Activated naive CD4-positive, alpha-beta T cell treated with anti-CD3 and anti-CD28 coated beads, Interleukin-2, amount 10 ng/mL, durations not matched to agents 7 days and 5 days (primary cell): Measurements from ENCODE around the gene CCDC112.

Source experiments
- CTCF ChIA-PET: fragments of 350-600 bp; sonication (Branson Sonifier 250); formaldehyde crosslinking; loops from one replicate; lab custom pipeline; 2021; ENCODE audit warnings: antibody characterized with exemption; lab: Charles Lee
- DNase-seq: peaks from one replicate; pipeline ENCODE4 v3.0.0-alpha.2; 2020
- H3K27ac Mint-ChIP-seq: one replicate; pipeline ENCODE4 v1.8.0; 2021; ENCODE audit warnings: mild to moderate bottlenecking, moderate library complexity, mixed read lengths
- H3K27me3 Mint-ChIP-seq: one replicate; pipeline ENCODE4 v1.8.0; 2021; ENCODE audit warnings: mild to moderate bottlenecking, mixed read lengths
- H3K36me3 Mint-ChIP-seq: one replicate; pipeline ENCODE4 v1.8.0; 2021; ENCODE audit warnings: mixed read lengths
- H3K4me1 Mint-ChIP-seq: one replicate; pipeline ENCODE4 v1.8.0; 2021; ENCODE audit warnings: mixed read lengths
- H3K4me3 Mint-ChIP-seq: one replicate; pipeline ENCODE4 v1.8.0; 2021; ENCODE audit warnings: mild to moderate bottlenecking, moderate library complexity, mixed read lengths
- H3K9me3 Mint-ChIP-seq: one replicate; pipeline ENCODE4 v1.8.0; 2021; ENCODE audit warnings: mixed read lengths

Gene CCDC112

GRCh38 chr5:115304496-115304895 is 8.0 kb upstream of the CCDC112 start:
- no peaks in the 10 kb centered on the region for H3K9me3 Mint-ChIP-seq
- H3K4me1 Mint-ChIP-seq, result no peaks in the 10 kb centered on the region
- H3K4me3 Mint-ChIP-seq, result no peak overlapping the region
- no peaks in the 10 kb centered on the region for H3K36me3 Mint-ChIP-seq
- H3K27me3 Mint-ChIP-seq, result peaks cover 24% of the 10 kb centered on the region
- no peak overlapping the region for H3K27ac Mint-ChIP-seq
- CTCF ChIA-PET, result interaction anchor here (1.7 to 1.8 kb wide), 2 partner anchors 270 to 273 kb away, joined by 3 to 5 read pairs; no protein-coding TSS in a partner anchor
- DNase-seq, result no peak

GRCh38 chr5:115298811-115299210 is 2.4 kb upstream of the CCDC112 start:
- no peak overlapping the region for H3K27ac Mint-ChIP-seq
- CTCF ChIA-PET, result no interaction called here
- peaks cover 41% of the 10 kb centered on the region for H3K27me3 Mint-ChIP-seq

DNA sequence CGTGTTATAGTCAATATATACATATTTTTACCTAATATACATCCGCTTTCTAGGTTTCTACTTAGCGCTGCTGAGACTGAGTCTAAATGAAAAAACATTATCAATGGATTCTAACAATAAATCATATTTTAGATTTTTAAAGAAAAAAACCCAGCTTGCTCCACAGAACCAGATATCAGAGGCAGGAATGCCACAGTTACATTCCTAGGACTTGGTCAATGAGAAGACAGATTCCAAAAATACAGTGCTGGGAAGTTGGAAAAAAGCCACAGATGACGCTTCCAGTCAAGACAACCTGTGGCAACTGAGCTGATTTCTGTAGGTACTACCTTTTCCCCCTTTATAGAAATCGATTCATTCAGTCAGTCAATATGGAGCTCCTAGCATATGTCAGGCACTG is 577 bp upstream of the CCDC112 start:
- CTCF ChIA-PET, result interaction anchor here (0.8 to 1.9 kb wide), 4 partner anchors 12 to 277 kb away, joined by 3 to 5 read pairs (median 3); no protein-coding TSS in a partner anchor
- H3K27me3 Mint-ChIP-seq, result peaks cover 33% of the 10 kb centered on the region
- H3K27ac Mint-ChIP-seq, result no peak overlapping the region
- H3K4me1 Mint-ChIP-seq, result peaks cover 5% of the 10 kb centered on the region
- H3K36me3 Mint-ChIP-seq, result no peaks in the 10 kb centered on the region
- peak overlapping the region; percentile 18 for H3K4me3 Mint-ChIP-seq
- no peak for DNase-seq
- H3K9me3 Mint-ChIP-seq, result peaks cover under 1% of the 10 kb centered on the region

More at GRCh38 chr5:115298811-115299210, 2.4 kb upstream of the CCDC112 start:
- DNase-seq, result no peak
- Mint-ChIP-seq H3K36me3 (no peaks in the 10 kb centered on the region), H3K4me1 (peaks cover 5% of the 10 kb centered on the region), H3K4me3 (no peak overlapping the region), H3K9me3 (no peaks in the 10 kb centered on the region)

- Mint-ChIP-seq H3K27ac (peak overlapping the region; percentile 4), H3K27me3 (peaks cover 36% of the 10 kb centered on the region), H3K4me3 (peak overlapping the region; percentile 75), H3K4me1 (peaks cover 5% of the 10 kb centered on the region), H3K9me3 (peaks cover 4% of the 10 kb centered on the region), H3K36me3 (no peaks in the 10 kb centered on the region)
- CTCF ChIA-PET, result interaction anchor here (0.6 to 1.9 kb wide), 3 partner anchors 13 to 544 kb away, joined by 3 to 5 read pairs (median 3); no protein-coding TSS in a partner anchor
- DNase-seq, result no peak
Measured at GRCh38 chr5:115295777-115296123, 704 bp downstream of the CCDC112 start.

DNA sequence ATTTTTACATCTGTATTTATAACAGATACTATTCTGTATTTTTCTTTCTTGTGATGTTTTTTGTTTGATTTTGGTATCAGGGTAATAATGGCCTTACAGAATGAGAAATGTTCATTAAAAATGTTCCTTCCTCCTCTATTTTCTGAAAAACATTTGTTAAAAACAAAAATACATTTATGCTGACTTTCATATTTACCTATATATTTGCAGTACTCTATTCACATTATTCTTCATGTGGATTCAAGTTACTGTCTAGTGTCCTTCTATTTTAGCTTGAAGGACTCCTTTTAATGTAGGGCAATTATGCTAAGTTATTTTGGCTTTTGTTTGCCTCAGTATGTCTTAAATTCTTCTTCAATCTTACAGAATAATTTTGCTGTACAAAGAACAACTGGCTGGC is 5.1 kb downstream of the CCDC112 start:
- CTCF ChIA-PET, result no interaction called here
- Mint-ChIP-seq H3K36me3 (no peaks in the 10 kb centered on the region), H3K4me1 (peaks cover 5% of the 10 kb centered on the region), H3K9me3 (peaks cover 4% of the 10 kb centered on the region), H3K27me3 (peaks cover 26% of the 10 kb centered on the region), H3K27ac (no peak overlapping the region), H3K4me3 (no peak overlapping the region)
- DNase-seq, result no peak

DNA sequence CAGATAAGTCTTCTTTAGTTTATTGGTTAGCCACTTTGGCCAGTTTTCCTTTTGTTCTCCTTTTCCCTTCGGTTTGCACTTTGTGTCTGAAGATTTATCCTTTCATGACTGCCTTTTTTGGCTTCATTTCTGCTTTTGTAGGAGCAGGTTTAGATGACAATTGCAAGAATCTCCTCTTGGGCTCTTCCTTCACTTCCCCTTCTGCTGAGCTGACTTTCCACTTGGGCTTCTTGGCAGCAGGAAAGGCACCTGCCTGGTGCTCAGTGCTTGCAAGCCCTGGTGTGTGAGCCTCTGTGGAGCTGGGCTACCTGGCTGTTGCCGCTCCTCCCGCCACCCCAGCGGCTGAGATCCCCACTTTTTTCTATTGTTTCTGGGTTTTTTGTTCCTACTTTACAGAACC is 7.3 kb downstream of the CCDC112 start:
- Mint-ChIP-seq H3K27ac (no peak overlapping the region), H3K36me3 (no peaks in the 10 kb centered on the region), H3K27me3 (peaks cover 9% of the 10 kb centered on the region), H3K4me1 (no peaks in the 10 kb centered on the region), H3K9me3 (peaks cover 4% of the 10 kb centered on the region), H3K4me3 (no peak overlapping the region)
- DNase-seq, result no peak
- CTCF ChIA-PET, result no interaction called here

GRCh38 chr5:115284021-115284420 is 12.4 kb downstream of the CCDC112 start:
- CTCF ChIA-PET, result no interaction called here
- Mint-ChIP-seq H3K27ac (no peak overlapping the region), H3K9me3 (no peaks in the 10 kb centered on the region), H3K36me3 (no peaks in the 10 kb centered on the region), H3K4me1 (no peaks in the 10 kb centered on the region), H3K27me3 (peaks cover under 1% of the 10 kb centered on the region), H3K4me3 (no peak overlapping the region)
- DNase-seq, result no peak

DNA sequence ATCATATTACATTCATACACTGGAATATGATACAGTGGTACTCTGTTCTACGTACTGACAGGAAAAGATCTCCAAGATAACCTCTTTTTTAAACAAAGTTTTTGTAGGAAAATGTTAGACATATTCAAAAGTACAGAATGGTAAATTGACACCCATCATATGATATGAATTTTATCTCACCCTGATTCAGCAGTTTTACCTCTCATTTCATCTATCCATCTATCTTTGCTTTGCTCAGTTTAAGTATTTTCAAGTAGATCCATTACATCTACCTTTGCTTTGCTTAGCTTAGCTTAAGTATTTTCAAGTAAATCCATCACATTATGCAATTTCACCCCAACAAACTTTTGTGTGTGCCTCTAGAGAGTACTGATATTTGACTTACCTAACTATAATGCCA is 14.3 kb downstream of the CCDC112 start:
- no peak for DNase-seq
- H3K9me3 Mint-ChIP-seq, result no peaks in the 10 kb centered on the region
- no peaks in the 10 kb centered on the region for H3K36me3 Mint-ChIP-seq
- no peaks in the 10 kb centered on the region for H3K4me1 Mint-ChIP-seq
- no peak overlapping the region for H3K27ac Mint-ChIP-seq
- H3K27me3 Mint-ChIP-seq, result no peaks in the 10 kb centered on the region
- H3K4me3 Mint-ChIP-seq, result no peak overlapping the region
- CTCF ChIA-PET, result no interaction called here

DNA sequence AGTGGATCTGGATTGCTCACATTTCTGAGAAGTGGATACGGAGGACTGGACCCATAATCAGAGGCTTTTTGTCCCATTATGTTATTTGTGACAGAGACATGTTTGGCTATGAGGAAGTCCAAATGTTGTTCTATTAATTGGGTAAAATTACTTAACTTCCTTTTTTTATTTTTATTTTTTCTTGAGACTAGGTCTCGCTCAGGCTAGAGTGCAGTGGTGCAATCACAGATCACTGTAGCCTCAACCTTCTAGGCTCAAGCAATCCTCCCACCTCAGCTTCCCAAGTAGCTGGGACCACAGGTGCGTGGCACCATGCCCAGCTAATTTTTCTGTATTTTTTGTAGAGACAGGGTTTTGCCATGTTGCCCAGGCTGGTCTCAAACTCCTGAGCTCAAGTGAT is 21.9 kb downstream of the CCDC112 start:
- no peak for DNase-seq
- no peak overlapping the region for H3K27ac Mint-ChIP-seq
- no peak overlapping the region for H3K4me3 Mint-ChIP-seq
- H3K36me3 Mint-ChIP-seq, result no peaks in the 10 kb centered on the region
- H3K9me3 Mint-ChIP-seq, result no peaks in the 10 kb centered on the region
- CTCF ChIA-PET, result no interaction called here
- no peaks in the 10 kb centered on the region for H3K27me3 Mint-ChIP-seq
- no peaks in the 10 kb centered on the region for H3K4me1 Mint-ChIP-seq

DNA sequence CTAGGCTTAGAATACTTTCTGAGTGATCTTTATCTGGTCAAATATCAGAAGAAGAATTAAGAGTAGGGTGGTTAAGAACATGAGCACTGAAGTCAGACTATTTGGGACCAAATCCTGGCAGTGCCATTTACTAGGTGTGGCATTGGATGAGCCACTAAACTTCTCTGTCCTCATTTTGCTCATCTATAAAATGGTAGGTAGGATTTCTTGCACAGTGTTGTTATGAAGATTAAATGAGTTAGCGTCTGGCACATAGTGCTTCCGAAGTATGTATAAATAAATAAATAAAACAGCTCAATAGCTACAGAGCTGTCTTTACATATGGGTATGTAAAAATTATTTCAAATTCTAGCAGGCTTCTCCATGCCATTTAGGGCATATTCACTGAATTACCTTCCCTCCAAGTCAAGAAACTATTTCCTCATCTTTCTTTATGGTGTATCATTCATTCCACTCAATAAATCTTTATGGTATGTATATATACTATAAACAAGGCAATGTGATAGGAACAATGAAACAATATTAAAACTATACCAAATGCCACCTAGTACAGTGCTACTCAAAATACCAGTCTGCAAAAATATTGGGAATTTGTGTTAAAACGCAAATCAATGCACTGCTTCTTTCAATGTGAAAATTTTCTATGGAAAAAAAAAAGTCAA is 24.0 kb downstream of the CCDC112 start:
- no peak for DNase-seq
- no peak overlapping the region for H3K4me3 Mint-ChIP-seq
- no peak overlapping the region for H3K27ac Mint-ChIP-seq
- no peaks in the 10 kb centered on the region for H3K36me3 Mint-ChIP-seq
- no peaks in the 10 kb centered on the region for H3K9me3 Mint-ChIP-seq
- no peaks in the 10 kb centered on the region for H3K4me1 Mint-ChIP-seq
- no peaks in the 10 kb centered on the region for H3K27me3 Mint-ChIP-seq
- CTCF ChIA-PET, result no interaction called here

DNA sequence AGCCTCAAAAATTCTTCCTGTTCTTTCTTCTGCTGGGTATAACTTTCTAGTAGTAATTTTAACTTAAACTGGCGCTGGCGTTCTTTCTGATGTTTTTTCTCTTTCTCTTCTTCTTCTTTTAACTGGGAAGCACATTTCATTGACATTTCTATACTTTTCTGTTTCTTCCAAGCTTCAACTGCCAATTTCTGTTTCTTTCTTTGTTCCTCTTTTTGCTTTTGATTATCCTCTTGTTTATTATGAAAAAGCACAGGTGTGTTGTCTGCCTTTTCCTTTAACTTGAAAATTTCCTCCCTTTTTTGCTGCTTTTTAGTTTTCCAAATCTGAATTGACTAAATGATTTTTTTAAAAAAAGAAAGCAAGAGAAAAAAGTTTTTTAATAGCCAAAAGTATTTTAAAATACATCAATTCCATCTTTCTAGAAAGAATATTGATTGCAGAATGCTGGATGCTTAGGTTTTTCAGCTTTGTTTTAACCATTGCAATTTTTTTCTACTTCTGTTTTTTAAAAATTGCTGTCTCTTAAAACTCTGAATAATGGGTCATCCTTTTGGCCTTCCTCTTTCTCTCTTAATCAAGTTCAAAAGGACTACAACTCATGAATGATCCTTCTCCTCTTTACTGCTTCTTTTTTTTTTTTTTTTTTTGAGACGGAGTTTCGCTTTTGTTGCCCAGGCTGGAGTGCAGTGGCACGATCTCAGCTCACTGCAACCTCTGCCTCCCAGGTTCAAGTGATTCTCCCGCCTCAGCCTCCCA is 25.0 kb downstream of the CCDC112 start:
- CTCF ChIA-PET, result interaction anchor here (0.6 kb wide), 1 partner anchor 320 kb away, joined by 3 read pairs; no protein-coding TSS in a partner anchor
- no peaks in the 10 kb centered on the region for H3K4me1 Mint-ChIP-seq
- DNase-seq, result no peak
- H3K4me3 Mint-ChIP-seq, result no peak overlapping the region
- H3K27ac Mint-ChIP-seq, result no peak overlapping the region
- no peaks in the 10 kb centered on the region for H3K9me3 Mint-ChIP-seq
- no peaks in the 10 kb centered on the region for H3K27me3 Mint-ChIP-seq
- H3K36me3 Mint-ChIP-seq, result no peaks in the 10 kb centered on the region

- Mint-ChIP-seq H3K36me3 (peaks cover 7% of the 10 kb centered on the region), H3K4me3 (no peak overlapping the region), H3K9me3 (no peaks in the 10 kb centered on the region), H3K4me1 (peaks cover 8% of the 10 kb centered on the region), H3K27ac (no peak overlapping the region), H3K27me3 (no peaks in the 10 kb centered on the region)
- CTCF ChIA-PET, result no interaction called here
- no peak for DNase-seq
Measured at GRCh38 chr5:115267617-115268016, 28.8 kb downstream of the CCDC112 start.

DNA sequence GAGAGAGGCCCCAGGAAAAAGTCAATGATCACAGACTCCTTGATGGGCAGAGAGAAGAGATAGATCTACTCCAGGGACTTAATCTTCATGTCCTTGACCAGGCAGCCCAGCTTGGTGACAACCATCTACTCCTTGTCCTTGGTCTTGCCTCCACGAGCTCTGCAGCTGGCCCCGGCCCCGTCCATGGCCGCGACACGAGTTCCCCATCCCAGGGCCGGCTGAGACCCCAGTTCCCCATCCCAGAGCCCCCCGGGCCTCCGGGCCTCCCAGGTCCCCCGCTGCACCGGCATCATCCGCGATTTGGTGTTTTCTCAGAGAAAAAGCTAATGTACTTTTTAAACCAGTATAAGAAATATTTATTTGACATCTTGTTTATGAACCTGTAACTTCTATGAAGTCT is 31.2 kb downstream of the CCDC112 start:
- no peak overlapping the region for H3K4me3 Mint-ChIP-seq
- H3K4me1 Mint-ChIP-seq, result peaks cover 25% of the 10 kb centered on the region
- no peak for DNase-seq
- CTCF ChIA-PET, result interaction anchor here (0.6 kb wide), 1 partner anchor 39 kb away, joined by 4 read pairs; no protein-coding TSS in a partner anchor
- H3K27ac Mint-ChIP-seq, result no peak overlapping the region
- peaks cover 9% of the 10 kb centered on the region for H3K36me3 Mint-ChIP-seq
- no peaks in the 10 kb centered on the region for H3K27me3 Mint-ChIP-seq
- H3K9me3 Mint-ChIP-seq, result no peaks in the 10 kb centered on the region

- no peaks in the 10 kb centered on the region for H3K9me3 Mint-ChIP-seq
Measured at GRCh38 chr5:115264786-115265185, 31.7 kb downstream of the CCDC112 start.

GRCh38 chr5:115263078-115263380 is 33.4 kb downstream of the CCDC112 start:
- CTCF ChIA-PET, result no interaction called here
- H3K4me3 Mint-ChIP-seq, result peak overlapping the region; percentile 78
- H3K4me1 Mint-ChIP-seq, result peaks cover 34% of the 10 kb centered on the region
- H3K36me3 Mint-ChIP-seq, result peaks cover 11% of the 10 kb centered on the region
- peak overlapping the region; percentile 93 for H3K27ac Mint-ChIP-seq
- no peaks in the 10 kb centered on the region for H3K27me3 Mint-ChIP-seq
- H3K9me3 Mint-ChIP-seq, result no peaks in the 10 kb centered on the region
- DNase-seq, result no peak

More at GRCh38 chr5:115264786-115265185, 31.7 kb downstream of the CCDC112 start:
- H3K27me3 Mint-ChIP-seq, result no peaks in the 10 kb centered on the region
- CTCF ChIA-PET, result interaction anchor here (0.6 kb wide), 1 partner anchor 39 kb away, joined by 4 read pairs; no protein-coding TSS in a partner anchor
- H3K4me3 Mint-ChIP-seq, result no peak overlapping the region
- H3K4me1 Mint-ChIP-seq, result peaks cover 29% of the 10 kb centered on the region
- H3K36me3 Mint-ChIP-seq, result peaks cover 9% of the 10 kb centered on the region
- no peak for DNase-seq
- no peak overlapping the region for H3K27ac Mint-ChIP-seq
